HG03354 (cell line): ENCODE measurements around the gene CFAP97.
A peak's percentile ranks its signal among the peaks of the same experiment; 100 is the strongest.
"Not testable (repeated sequence)": the region's sequence is repeated elsewhere in the genome, so short reads cannot be mapped to it uniquely, and the experiment has no call there.

ENCODE experiments used
- ATAC-seq: cut with Tn5 transposase; IDR thresholded peaks from one replicate; pipeline ENCODE4 v1.9.1; 2021; ENCODE audit warnings: mild to moderate bottlenecking; ENCODE audit not compliant: unreplicated experiment, poor library complexity, severe bottlenecking

CFAP97 gene

GRCh38 chr4:185145572-185145971 lies 58.2 kb downstream of the CFAP97 start:
- no peak for ATAC-seq

- no peak for ATAC-seq
Measured at GRCh38 chr4:185144601-185145240, 59.1 kb downstream of the CFAP97 start.

GRCh38 chr4:185143601-185143969 lies 60.2 kb downstream of the CFAP97 start:
- peak; percentile 27 for ATAC-seq

- peak; percentile 96 for ATAC-seq
Measured at GRCh38 chr4:185142912-185143600, 60.7 kb downstream of the CFAP97 start, which contains the start of gene SLC25A4. Gene SLC25A4 (plus strand): TSS chr4:185143266. CDS start chr4:185143373, 107 bp downstream.

- peak; percentile 30 for ATAC-seq
Measured at GRCh38 chr4:185142564-185142911, 61.3 kb downstream of the CFAP97 start.

GRCh38 chr4:185141777-185142176 lies 62.0 kb downstream of the CFAP97 start:
- no peak for ATAC-seq

- ATAC-seq: no peak
Measured at GRCh38 chr4:185139736-185140135, 64.1 kb downstream of the CFAP97 start.

GRCh38 chr4:185138161-185138560 lies 65.6 kb downstream of the CFAP97 start:
- ATAC-seq: no peak

- ATAC-seq: no peak
Measured at GRCh38 chr4:185137233-185137925, 66.4 kb downstream of the CFAP97 start.

GRCh38 chr4:185134307-185134869 lies 69.4 kb downstream of the CFAP97 start:
- ATAC-seq: peak; percentile 80

- ATAC-seq: peak; percentile 71
Measured at GRCh38 chr4:185128272-185129119, 75.3 kb downstream of the CFAP97 start.

- ATAC-seq: peak; percentile 11
Measured at GRCh38 chr4:185127021-185127925, 76.5 kb downstream of the CFAP97 start.

- no peak for ATAC-seq
Measured at GRCh38 chr4:185124006-185124405, 79.8 kb downstream of the CFAP97 start.

- ATAC-seq: peak; percentile 75
Measured at GRCh38 chr4:185122681-185123345, 81.0 kb downstream of the CFAP97 start.

GRCh38 chr4:185120631-185120946 lies 83.2 kb downstream of the CFAP97 start:
- ATAC-seq: no peak

GRCh38 chr4:185119927-185120630 lies 83.7 kb downstream of the CFAP97 start:
- no peak for ATAC-seq

GRCh38 chr4:185119467-185119866 lies 84.3 kb downstream of the CFAP97 start:
- ATAC-seq: not testable (repeated sequence)

GRCh38 chr4:185118876-185119275 lies 84.9 kb downstream of the CFAP97 start:
- no peak for ATAC-seq
